GM19035 (cell line): Measurements from ENCODE around the gene GLP1R.
"Not testable (repeated sequence)": the region's sequence is repeated elsewhere in the genome, so short reads cannot be mapped to it uniquely, and the experiment has no call there.

Source experiments
- ATAC-seq: cut with Tn5 transposase; IDR thresholded peaks from one replicate; pipeline ENCODE4 v1.9.1; 2021; ENCODE audit not compliant: unreplicated experiment

The GLP1R gene

DNA sequence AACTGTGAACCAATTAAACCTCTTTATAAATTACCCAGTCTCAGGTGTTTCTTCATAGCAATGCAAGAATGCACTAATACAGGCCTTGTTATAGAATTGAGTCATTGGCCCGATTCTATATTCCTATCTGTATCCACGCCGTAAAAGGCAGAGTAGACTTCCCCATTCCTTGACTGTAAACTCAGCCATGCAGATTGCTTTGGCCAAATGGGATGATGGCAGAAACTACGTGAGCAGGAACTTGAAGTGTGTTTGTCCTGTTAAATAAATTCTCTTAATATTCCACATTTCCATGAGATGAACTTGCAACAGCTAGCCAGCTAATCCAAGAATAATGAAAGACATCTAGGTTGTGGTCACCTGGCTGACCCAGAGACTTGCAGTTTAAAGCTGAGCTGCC, 70.3 kb downstream of the GLP1R start:
- no peak for ATAC-seq

DNA sequence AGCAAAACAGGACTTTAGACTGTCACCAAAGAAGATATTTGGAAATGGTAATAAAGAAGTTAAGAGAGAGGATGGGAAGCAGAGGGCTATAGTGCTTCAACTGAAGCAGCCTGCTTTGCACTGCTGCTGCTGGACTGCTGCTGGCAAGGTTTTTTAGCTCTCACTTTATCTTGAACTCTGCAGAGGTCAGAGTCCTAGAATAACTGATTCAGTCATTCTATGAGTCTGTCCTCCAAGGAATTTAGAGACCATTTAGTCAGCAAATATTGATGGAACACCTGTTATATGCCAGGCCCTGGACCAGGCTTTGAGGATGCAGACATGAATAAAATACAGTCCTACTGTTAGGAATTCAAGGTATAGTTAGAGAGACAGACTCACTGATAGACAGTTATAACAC, 75.5 kb downstream of the GLP1R start:
- no peak for ATAC-seq

DNA sequence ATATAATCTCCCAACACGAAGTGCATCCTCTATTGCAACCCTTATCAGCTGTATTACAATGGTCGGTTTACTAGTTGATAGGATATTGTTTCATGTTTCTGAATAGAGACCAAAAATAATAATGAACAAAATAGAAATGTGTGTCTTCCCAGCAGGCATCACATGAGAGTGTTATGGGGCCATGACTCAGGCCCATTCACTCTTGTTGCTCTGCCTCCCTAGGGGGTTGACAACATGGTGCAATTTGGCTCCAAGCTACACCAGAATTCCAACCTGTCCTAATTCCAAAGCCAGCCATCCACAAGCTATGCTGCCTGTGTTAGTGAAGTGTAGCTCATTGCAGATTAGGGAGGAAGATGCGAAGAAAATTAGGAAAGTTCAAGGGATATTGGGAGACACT, 79.5 kb downstream of the GLP1R start:
- ATAC-seq: no peak

DNA sequence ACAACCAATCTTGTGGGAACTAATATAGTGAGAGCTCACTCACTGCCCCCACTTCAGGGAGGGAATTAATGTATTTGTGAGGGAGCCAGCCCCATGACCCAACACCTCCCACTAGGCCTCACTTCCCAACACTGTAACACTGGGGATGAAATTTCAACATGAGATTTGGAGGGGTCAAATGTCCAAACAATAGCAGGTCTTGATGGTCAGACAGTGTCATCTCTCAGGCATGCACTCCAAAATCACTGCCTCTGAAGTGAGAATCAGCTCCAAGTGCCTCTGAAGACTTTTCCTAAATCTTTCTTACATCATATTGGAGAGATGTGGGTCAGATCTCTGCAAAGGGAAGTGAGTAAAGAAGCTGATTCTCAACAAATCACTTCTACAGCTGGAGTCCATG, 80.3 kb downstream of the GLP1R start:
- no peak for ATAC-seq

DNA sequence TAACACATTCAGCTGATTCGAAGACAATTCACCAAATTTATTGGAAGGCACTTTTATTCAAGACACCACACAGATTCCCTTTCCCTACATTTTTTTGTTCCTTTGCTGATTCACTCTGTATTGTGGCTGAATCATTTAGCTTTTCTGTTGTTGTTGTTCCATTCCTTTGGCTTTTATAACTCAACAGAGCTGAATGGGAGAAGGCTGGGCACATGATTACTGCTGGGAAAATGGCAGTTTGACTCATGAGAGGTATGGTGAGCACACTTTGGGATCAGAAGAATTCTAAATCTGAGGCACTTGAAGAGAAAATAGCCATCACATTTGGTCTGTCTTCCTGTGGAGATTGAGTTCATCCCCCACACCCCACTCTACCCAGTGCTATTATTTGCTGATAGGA, 82.1 kb downstream of the GLP1R start:
- no peak for ATAC-seq

DNA sequence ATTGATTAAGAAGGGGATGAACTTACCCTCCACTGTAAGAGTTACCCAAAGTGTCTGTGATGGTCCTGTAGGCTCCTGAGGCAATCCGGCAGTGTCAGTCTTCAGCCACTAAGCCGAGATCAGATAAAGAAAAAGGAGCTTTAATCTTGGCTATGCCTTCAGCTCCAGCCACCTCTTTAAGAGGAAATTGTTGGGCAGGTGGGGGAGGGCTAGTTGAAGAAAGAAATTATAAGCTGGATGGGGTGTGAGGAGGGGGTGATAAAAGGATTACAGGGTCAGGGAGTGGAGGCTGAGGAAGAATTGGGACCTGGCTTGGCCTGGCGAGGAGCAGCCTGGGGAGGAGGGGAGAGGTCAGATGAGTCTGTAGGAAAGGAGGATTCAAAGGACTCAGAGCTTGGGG, 86.2 kb downstream of the GLP1R start:
- not testable (repeated sequence) for ATAC-seq

DNA sequence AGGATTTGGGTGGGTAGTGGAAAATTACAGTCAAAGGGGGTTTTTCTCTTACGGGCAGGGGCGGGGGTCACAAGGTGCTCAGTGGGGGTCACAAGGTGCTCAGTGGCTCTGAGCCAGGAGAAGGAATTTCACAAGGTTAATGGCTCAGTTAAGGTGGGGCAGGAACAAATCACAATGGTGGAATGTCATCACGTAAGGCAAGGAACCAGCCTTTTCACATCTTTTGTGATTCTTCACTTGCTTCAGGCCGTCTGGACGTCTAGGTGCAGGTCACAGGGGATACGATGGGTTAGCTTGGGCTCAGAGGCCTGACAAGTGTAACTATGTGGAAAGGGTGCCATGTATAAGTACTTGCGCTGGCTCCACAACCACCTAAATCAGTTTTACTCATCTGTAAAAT, 87.6 kb downstream of the GLP1R start:
- ATAC-seq: not testable (repeated sequence)

GRCh38 chr6:39137245-39137644, 88.7 kb downstream of the GLP1R start:
- ATAC-seq: no peak
